22Rv1 (cell line): Measurements from ENCODE around the gene NFATC1.

Experiments used
- H3K27ac ChIP-seq: fragments of 450-650 bp; 2 replicates; pipeline ENCODE4 v1.5.1; 2017
- ZFX ChIP-seq: fragments of 450-650 bp; IDR thresholded peaks from 2 replicates; pipeline ENCODE4 v1.6.1; 2017; ENCODE audit warnings: antibody characterized with exemption, borderline replicate concordance
- TF ChIP-seq, protein P1 (sequence below): fragments of 450-650 bp; IDR thresholded peaks from 2 replicates; pipeline ENCODE4 v1.5.1; 2017; ENCODE audit warnings: mild to moderate bottlenecking

Gene NFATC1

DNA sequence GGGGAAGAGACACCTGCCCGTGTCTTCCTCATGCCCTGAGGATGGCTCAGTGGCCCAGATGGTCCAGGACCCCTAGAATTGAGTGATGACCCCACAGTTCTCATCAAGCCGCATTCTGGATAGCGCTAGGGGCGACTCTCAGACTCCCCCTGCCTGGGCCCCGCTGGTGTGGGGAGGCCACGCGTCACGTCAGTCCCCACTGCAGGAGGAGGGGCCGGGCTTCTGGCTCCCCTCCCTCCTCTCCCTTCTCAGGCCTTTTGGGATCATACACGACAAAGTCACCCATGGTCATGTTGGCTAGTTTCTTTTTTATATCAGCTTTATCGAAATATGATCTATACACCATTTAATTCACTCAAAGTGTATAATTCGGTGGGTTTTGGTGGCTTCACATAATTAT is 61.5 kb downstream of the NFATC1 start:
- no peak for TF ChIP-seq ZFX
- TF ChIP-seq, protein P1, sequence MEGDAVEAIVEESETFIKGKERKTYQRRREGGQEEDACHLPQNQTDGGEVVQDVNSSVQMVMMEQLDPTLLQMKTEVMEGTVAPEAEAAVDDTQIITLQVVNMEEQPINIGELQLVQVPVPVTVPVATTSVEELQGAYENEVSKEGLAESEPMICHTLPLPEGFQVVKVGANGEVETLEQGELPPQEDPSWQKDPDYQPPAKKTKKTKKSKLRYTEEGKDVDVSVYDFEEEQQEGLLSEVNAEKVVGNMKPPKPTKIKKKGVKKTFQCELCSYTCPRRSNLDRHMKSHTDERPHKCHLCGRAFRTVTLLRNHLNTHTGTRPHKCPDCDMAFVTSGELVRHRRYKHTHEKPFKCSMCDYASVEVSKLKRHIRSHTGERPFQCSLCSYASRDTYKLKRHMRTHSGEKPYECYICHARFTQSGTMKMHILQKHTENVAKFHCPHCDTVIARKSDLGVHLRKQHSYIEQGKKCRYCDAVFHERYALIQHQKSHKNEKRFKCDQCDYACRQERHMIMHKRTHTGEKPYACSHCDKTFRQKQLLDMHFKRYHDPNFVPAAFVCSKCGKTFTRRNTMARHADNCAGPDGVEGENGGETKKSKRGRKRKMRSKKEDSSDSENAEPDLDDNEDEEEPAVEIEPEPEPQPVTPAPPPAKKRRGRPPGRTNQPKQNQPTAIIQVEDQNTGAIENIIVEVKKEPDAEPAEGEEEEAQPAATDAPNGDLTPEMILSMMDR, result no peak

DNA sequence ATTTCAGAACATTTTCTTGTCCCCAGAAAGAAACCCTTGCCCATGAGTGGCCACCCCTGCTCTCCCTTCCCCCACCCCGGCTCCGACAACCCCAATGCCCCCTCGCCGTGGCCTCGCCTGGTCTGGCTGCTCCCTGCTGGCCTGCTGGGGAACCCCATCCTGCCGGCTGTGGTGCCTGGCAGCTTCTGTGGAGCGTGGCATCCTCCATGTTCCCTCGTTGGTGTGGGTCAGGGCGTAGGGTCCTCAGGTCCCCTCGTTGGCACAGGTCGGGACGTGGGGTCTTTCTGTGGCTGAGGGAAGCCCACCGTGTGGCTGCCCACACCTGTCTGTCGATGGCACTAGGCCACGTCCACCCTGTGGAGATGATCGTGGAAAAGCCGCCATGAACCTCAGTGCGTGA is 61.9 kb downstream of the NFATC1 start:
- no peak overlapping the region for H3K27ac ChIP-seq
- TF ChIP-seq ZFX, result no peak
- TF ChIP-seq, protein P1, result no peak

More for the DNA sequence above, 61.5 kb downstream of the NFATC1 start:
- no peak overlapping the region for H3K27ac ChIP-seq

DNA sequence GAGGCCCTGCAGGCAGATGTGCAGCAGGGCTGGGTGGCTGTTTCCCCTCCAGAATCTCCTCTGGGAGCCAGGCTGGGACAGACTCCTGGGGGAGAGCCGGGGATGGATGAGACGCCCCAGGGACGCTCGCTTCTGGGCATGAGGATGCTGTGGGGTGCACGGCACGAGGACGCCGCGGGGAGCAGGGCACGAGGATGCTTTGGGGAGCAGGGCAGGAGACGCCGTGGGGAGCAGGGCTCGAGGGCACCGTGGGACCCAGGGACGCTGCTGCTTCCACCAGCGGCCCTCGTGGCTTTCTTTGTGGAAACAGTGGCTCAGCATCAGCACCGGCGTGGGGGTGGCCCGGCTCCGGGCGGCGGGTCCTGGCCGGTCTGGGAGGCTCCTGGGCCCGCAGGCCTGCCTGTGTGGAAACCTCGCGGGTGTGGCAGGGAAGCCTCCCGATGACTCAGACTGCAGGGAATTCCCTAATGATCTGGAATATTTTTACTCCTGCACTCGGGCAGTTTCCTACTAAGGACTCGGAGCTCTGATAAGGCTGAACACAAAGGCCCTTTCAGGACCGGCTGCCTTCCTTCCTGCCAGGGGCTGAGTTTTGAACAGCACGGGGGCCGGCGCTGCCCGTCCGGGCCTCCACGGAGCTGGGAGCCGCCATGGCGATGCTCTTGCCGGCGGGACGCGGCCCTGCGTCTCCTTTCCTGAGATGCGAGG is 62.6 kb downstream of the NFATC1 start:
- no peak overlapping the region for H3K27ac ChIP-seq
- no peak for TF ChIP-seq ZFX
- TF ChIP-seq, protein P1, result no peak

DNA sequence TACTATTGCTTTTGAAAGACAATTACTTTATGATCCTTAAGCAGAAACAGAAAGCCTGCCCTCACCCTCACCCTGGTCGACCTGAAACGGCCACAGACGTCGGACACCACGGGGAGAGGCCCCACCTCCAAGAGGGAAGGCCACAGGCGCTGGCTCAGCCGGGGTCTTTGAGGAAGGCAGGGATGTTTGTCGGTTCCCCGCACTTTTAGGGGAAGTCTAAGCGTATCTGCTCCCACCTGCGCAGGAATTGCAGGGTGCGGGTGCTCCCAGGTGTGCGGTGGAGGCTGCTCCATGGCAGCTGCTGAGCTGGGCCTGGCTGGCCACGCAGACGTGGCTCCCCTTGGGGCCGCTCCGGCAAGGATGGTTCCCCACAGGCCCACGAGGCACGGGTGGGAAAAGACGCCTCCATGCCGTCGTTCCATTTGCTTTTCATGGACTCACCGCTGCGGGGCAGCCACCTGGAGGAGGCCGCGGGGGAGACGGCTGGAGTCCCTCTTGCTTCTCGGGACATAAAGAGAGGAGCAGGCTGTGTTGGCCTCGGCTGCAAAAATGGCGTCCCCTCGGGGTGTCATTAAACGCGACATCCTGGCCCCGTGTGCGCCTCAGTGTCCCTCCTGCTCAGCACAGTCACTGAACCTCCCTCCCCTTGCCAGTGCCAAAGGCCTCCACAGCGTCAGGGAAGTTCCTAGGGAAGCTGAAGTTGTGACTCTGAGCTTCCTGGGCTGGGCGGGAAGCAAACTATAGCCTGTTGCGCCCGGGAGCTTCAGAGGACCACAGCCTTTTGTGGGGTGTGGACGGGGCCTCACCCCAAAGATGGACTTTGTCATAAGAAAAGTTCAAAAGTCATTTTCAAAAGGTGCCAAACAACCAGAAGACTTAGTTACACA is 63.4 kb downstream of the NFATC1 start:
- H3K27ac ChIP-seq, result no peak overlapping the region
- TF ChIP-seq, protein P1, result no peak
- TF ChIP-seq ZFX, result no peak

DNA sequence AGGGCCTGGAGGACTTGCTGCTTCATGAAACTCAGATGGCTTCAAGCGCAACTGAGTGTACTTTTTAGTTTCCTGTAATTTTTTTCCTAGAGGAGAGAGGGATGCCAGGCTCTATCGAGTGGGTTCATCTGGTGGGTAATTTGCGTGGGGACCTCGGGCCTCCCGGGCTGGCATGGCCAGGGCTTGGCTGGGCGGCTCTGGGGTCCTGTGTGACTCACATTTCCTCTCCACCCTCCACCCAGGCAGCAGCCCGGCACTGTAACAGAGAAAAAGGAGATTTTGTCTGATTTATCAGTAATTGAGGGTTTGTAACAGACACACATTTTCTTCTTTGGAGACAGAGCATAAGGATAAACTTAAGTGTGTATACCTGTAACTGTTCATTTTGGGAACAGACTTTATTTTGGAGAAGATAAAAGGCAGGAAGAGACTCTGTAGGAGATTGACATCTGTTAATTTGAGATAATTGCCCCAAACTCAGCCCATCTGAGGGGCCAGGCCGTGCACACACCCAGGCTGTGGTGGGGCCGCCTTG is 64.3 kb downstream of the NFATC1 start:
- TF ChIP-seq ZFX, result no peak
- TF ChIP-seq, protein P1, result no peak

DNA sequence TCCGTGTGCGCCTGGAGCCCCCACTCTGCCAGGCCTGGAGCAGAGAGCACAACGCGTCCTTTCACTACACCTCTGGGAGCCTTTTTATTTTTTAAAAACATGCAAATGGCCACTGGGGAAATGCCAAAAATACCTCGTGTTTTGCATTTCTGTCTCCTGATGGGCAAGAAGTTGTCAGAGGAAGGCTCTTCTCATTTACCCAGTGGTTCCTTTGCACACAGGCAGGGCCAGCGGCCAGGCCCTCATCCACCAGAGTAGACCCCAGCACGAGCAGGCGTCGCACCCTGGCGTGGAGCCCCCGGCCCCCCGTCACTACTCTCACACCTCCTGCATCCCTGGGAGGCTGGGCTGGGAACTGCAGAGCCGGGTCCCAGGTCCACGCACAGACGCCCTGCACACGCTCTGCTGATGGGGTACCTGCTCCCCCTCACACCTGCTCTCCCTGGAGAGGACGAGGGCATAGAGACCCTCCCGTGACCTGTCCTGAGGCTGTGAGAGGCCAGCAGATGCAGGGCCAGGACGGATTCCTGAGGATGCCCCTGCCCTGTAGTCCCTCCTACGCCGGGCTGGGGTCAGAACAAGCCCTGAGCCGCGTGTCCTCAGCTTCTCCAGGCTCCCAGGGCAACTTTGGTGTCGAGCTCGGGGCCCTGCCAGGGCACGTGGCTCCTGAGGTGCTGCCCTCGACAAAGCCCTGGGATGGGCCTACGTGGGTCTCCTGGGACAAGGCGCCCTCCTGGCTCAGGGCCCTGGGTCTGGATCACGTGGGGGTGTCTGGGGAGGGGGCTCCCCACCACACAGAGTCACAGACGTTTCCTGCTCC is 65.0 kb downstream of the NFATC1 start:
- no peak overlapping the region for H3K27ac ChIP-seq
- TF ChIP-seq, protein P1, result no peak
- no peak for TF ChIP-seq ZFX

More for the DNA sequence above, 64.3 kb downstream of the NFATC1 start:
- H3K27ac ChIP-seq, result no peak overlapping the region
